ENCODE results near the gene PGM1.

Gene PGM1

DNA sequence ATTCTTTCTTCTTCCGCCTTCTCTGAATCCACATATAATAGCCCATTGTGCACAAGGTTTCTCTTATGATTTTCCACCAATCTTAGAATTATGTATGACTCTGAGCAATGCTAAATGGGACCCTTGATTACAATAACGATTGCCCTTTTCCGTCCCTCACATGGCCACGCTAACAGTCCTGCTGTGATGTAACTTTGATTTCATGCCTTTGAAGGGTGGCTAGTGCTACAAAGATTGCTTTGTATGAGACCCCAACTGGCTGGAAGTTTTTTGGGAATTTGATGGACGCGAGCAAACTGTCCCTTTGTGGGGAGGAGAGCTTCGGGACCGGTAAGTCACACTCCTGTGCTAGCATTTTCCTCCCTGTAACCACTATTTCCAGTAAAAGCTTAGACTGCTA, 45.3 kb downstream of the PGM1 start:
- H3K36me3 Mint-ChIP-seq (ENCODE audit: low read depth), result peaks cover 70% of the 10 kb centered on the region
- no peak for DNase-seq
- no peak overlapping the region for H3K4me3 Mint-ChIP-seq

GRCh38 chr1:63638875-63639274, 45.7 kb downstream of the PGM1 start:
- peaks cover 20% of the 10 kb centered on the region for H3K4me1 Mint-ChIP-seq

More for the DNA sequence above, 45.3 kb downstream of the PGM1 start:
- no peak for TF ChIP-seq CTCF (IDR thresholded peaks at IDR 0.05)
- peaks cover 20% of the 10 kb centered on the region for H3K4me1 Mint-ChIP-seq
- no peaks in the 10 kb centered on the region for H3K9me3 Mint-ChIP-seq
- H3K27ac Mint-ChIP-seq, result no peak overlapping the region
- no peaks in the 10 kb centered on the region for H3K27me3 Mint-ChIP-seq (ENCODE audit: low read depth, poor library complexity)

GRCh38 chr1:63640633-63641567, 47.7 kb downstream of the PGM1 start:
- H3K27me3 Mint-ChIP-seq (ENCODE audit: low read depth, poor library complexity), result peaks cover 4% of the 10 kb centered on the region
- no peak overlapping the region for H3K27ac Mint-ChIP-seq
- H3K4me3 Mint-ChIP-seq, result no peak overlapping the region
- H3K36me3 Mint-ChIP-seq (ENCODE audit: low read depth), result peaks cover 69% of the 10 kb centered on the region
- peaks cover 15% of the 10 kb centered on the region for H3K4me1 Mint-ChIP-seq
- no peak for TF ChIP-seq CTCF (IDR thresholded peaks at IDR 0.05)
- H3K9me3 Mint-ChIP-seq, result peaks cover 3% of the 10 kb centered on the region
- no peak for DNase-seq

More at GRCh38 chr1:63638875-63639274, 45.7 kb downstream of the PGM1 start:
- no peak overlapping the region for H3K4me3 Mint-ChIP-seq
- no peak for DNase-seq
- no peak for TF ChIP-seq CTCF (IDR thresholded peaks at IDR 0.05)
- H3K9me3 Mint-ChIP-seq, result no peaks in the 10 kb centered on the region
- peaks cover 3% of the 10 kb centered on the region for H3K27me3 Mint-ChIP-seq (ENCODE audit: low read depth, poor library complexity)
- H3K27ac Mint-ChIP-seq, result peak overlapping the region; percentile 10
- peaks cover 70% of the 10 kb centered on the region for H3K36me3 Mint-ChIP-seq (ENCODE audit: low read depth)

DNA sequence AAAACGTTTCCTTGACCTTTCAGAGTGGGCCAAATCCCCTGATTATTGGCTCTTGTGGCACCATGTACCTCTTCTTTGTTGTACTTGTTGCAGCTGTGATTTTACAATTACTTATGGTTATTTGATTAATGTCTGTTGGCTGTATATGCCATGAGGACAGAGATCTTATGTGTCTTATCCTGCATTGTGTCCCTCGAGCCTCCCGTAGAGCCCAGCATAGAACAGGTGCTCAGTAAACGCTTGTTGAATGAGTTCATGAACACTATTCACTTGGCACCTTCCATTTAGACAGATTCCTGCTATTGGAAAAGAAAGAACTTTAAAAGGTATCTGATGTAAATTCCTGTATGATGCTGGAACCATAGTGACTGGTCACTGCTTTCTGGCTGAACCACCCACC, 48.4 kb downstream of the PGM1 start:
- DNase-seq, result no peak
- TF ChIP-seq CTCF (IDR thresholded peaks at IDR 0.05), result no peak
- Mint-ChIP-seq H3K9me3 (peaks cover 5% of the 10 kb centered on the region), H3K27me3 (ENCODE audit: low read depth, poor library complexity) (peaks cover 4% of the 10 kb centered on the region), H3K4me1 (peaks cover 15% of the 10 kb centered on the region), H3K36me3 (ENCODE audit: low read depth) (peaks cover 69% of the 10 kb centered on the region), H3K27ac (no peak overlapping the region), H3K4me3 (no peak overlapping the region)

DNA sequence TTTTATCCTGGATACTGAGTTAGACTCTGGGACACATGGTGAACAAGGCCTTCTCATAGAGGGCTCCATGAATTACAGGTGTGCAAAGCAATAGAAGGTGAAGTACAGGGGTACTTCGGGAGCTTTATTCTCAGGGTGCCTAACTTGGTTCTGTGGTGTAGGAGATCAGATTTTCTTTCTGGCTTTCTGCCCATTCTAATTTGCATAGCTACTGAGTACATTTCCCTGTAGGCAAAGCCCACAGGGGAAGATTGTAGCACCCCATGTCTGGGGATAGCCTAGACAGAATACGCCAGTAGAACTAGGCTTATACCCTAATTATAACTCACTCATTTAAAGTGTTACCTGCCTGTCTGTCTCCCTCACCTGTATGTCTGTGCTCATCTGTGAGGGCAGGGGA, 49.7 kb downstream of the PGM1 start:
- peaks cover 5% of the 10 kb centered on the region for H3K9me3 Mint-ChIP-seq

More for the DNA sequence above, 49.7 kb downstream of the PGM1 start:
- DNase-seq, result no peak
- Mint-ChIP-seq H3K4me3 (no peak overlapping the region), H3K27me3 (ENCODE audit: low read depth, poor library complexity) (peaks cover 4% of the 10 kb centered on the region), H3K36me3 (ENCODE audit: low read depth) (peaks cover 62% of the 10 kb centered on the region), H3K27ac (no peak overlapping the region), H3K4me1 (peaks cover 15% of the 10 kb centered on the region)
- TF ChIP-seq CTCF (IDR thresholded peaks at IDR 0.05), result no peak
